Stimulated activated CD8-positive, alpha-beta memory T cell treated with anti-CD3 and anti-CD28 coated beads, Interleukin-7, amount 100 ng/mL, for 4 hours (primary cell): ENCODE measurements around the gene IL16.

Experiments used
- DNase-seq, 2 donors: peaks; one replicate each; pipeline ENCODE4 v3.0.0-alpha.2; 2020; ENCODE audit warnings: low read depth in 2 of 2

Gene IL16

DNA sequence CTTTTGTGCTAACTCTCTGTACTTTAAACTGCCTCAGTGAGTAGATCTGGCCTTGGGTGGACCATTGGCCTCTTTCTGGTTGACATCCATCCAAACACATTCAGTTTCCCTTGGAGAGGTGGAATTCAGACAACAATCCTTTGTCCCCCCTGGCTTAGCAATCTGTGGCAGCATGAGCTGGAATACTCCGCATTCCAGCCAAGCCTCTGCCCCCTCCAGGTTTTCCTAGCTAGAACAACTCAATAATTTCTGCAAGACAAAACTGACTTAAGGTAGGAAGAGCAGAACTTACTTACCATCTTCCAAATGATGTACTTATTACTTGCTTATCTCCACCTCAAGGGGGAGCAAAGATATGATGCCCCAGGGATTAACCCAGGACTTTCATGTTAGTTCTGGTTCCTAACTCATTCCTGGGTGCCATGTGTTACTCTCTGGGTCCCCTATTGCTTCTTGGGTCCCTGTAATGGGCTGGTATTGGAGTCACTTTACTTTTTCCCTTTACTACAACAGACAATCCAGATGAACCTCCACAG lies 21.8 kb upstream of the IL16 start:
- DNase-seq, result no peak

DNA sequence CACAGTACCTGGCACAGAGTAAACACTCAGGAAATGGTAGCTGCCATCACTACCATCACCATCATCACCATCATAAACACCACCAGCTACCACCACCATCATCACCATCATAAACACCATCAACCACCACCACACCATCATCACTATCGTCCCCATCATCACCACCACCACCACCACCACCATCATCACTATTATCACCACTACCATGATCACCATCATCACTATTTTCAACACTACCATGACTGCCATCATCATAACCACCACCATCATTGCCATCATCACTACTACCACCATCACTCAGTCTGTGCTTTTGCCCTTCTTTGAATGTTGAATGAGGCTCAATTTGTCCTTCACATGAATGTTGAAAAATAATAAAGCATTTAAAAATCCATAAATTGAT lies 21.2 kb upstream of the IL16 start:
- no peak for DNase-seq

DNA sequence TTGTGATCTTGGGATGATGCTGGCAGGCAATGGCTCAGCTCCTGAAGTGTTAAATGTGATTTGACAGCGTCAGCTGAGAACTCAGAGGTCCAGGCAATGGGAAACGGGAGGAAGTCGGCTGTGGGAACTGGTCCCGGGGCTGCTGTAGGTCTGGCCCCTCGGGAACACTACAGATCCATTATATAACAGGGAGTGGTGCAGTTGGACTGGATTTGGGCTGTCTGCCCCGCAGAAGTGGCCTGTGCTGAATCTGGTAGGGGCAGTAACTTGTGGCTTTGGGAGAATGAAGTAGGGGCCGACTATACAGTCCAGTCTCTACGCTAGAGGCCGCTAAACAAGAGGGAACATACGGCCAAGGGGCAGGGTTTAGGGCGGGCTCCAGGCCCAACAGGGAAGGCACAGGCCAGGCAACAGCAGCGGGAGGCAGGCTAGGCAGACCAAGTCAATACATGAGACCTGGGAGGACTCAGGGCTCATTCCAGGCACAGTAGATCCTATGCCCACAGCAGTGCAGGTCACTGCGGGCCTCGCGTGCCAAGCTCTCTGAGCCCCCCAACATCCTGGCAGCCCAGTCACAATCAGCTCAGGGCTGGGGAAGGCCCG lies 20.3 kb upstream of the IL16 start:
- DNase-seq, result no peak

DNA sequence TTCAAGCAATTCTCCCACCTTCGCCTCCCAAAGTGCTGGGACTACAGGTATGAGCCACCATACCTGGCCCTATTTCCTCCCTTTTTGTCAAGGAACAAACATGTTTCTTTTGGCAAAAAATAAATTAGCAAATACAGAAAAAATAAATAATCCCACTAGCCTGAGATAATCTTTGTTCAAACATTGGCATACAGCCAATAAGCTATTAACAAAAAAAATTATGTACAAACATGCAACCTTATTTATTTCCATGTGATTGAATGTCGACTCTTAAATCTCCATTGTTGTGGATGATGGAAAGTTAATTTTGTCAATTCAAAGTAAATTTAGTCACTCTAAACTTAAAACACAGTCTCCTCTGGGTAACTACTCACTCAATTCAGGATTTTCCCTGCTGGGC lies 18.3 kb upstream of the IL16 start:
- no peak for DNase-seq

DNA sequence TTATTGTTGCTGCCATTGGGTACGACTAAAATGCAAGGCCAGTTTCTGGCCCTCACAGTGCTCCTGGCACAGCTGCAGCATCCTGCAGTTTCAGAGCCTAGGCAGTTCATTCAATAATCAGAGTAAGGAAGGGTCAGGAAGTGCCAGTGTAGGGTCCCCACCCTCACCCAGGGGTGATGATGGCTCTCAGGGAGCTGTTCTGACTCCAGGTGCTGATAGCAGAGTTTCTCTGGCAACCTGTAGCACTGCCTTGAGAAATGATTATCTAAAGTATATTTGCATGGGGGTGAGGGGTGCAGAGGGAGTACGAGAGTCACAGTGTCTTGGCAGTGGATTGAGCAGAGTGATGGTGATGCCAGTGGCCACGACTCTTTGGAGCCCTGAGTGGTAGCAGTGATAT lies 15.5 kb upstream of the IL16 start:
- no peak for DNase-seq

DNA sequence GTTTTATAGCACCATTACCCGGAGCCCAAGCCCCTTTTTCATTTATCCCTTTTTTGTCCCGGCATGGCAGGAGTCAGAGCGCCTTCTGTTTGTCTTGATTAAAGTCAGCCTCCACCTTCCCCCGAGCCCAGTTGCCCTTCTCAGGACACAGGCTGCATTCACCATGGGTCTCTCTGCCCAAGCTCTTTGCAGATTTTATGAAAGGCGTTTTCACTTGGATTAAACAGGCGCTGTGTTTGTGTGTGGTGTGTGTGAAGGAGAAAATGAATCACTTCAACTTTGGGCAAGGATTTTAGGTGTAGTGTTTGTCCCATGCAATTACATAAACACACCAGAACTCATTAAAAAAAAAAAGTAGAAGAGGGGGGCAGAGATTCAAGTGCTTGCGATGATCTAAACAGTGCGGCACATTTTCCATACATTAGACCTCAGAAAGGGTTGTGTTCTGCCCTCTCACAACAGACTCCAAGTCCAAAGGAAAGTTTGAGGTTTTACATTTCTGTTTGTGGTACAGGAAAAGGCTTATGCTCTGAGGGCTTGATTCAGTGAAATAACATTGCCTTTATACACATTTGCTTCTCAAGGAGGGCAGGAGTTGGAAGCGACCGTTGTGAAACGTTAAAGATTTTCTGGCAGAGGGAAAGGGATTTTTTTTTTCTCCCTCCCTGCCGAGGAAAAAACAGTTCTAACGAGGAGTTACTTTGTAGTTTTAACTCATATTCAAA lies 14.5 kb upstream of the IL16 start:
- DNase-seq, result no peak

DNA sequence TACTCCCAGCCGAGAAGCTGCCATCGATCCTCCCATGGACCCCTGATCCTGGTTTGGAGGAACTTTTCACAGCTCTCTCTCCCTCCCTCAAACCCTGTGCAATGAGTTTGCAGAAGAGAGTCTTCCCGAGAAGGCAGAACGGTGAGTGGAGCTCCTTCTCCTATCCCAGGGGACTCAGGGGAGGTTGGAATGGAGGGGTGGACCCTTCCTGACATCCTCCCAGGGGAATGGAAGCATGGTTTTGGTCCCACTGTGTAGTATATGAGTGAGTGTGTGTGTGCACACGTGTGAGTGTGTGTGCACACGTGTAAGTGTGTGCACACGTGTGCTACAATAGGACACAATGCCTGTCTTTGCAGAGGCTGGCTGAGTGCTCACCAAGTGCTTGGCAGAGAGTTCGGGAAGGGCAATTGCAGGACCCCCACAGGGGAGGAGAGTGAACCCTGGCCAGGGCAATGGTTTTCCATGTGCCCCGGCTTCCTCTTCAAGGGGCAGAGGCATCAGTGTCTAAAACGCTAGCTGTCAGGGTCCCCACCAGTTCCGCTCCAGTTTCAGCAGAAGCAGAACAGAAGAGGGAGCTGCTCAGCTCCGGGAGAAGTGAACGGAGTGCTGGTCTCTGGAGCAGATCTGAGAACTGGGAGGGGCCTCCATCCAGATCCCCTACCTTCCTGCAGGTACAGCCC lies 13.8 kb upstream of the IL16 start:
- DNase-seq, result no peak

DNA sequence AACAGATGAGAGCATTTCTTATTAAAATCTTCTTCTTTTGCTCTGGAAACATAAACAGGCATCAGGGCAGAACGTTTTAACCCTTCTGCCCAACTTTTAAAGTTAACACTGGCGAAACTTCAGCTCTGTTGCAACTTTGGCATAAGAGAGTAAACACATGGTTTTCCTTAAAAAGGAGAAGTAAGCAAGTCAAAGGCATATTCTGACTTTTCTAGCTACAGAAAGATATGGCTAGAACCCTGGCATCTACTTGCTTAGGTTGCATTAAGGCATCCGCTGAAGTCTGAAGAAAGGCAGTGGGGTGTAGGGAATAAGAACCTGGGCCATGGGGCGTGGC lies 13.3 kb upstream of the IL16 start:
- DNase-seq, result no peak

DNA sequence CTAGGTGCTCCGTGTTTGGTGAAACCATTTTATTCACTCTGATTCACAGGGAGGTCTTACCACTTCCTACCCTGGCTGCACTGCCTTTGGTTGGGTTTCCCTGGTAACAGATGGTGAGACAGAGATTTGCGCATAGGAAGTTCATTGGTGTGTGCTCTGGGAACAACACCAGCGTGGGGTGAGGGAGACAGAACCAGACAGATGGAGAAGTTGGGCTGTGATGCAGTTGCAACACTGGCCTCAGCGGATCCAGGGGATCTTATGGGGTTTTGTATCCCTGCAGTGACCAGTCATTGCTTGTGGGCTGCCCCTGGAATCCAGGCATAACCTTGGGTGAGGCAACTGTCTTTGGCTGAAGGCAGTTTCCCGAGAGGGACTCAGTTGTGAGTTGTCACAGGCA lies 12.5 kb upstream of the IL16 start:
- DNase-seq, result no peak

DNA sequence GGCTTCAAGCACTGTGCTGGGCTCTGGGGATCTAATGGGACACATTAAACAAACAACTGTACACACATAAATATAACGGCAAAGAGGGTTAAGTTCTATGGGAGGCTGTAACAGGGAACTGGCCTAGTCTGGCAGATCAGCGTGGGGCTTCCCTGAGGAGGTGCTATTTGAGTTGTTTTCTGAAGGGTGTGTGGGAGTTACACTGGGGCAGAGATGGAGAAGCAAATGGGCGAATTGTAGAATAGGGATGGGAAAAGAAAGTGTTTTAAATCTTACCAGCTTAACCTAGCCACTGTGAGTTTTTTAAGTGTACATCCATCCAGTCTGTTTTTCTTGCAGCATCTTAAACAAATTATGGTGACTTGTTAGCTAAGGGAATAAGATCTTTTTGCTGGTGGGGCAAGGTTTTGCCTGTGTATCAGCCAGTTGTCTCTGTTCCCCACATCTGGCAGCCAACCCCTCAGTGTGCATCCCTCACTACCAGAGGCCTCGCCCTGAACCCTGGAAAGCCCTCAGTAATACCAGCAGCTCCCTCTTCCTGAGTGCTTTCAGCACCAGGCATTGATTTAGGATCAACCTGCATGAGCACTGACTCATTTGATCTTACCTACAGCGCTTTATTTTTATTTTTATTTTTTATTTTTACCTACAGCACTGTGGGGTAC lies 10.9 kb upstream of the IL16 start:
- DNase-seq, result no peak

DNA sequence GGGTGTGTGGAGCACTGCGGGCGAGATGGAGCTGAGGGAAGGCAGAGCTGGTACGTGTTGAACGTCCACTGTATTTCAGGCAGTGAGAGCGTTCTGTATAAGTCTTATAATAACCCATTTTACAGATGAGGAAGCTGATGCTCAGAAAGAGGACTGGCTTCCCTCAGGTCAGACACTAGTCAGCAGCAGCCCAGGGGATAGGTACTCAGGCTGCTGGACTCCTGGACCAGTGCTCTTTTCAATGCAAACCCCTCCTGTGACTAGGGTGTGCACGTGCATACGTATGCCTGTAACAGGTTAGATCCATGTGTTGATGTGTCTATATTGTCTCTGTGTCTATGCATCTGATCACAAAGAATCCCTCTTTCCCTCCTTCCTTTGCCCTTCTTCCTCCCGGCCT lies 8.3 kb upstream of the IL16 start:
- DNase-seq, result no peak

DNA sequence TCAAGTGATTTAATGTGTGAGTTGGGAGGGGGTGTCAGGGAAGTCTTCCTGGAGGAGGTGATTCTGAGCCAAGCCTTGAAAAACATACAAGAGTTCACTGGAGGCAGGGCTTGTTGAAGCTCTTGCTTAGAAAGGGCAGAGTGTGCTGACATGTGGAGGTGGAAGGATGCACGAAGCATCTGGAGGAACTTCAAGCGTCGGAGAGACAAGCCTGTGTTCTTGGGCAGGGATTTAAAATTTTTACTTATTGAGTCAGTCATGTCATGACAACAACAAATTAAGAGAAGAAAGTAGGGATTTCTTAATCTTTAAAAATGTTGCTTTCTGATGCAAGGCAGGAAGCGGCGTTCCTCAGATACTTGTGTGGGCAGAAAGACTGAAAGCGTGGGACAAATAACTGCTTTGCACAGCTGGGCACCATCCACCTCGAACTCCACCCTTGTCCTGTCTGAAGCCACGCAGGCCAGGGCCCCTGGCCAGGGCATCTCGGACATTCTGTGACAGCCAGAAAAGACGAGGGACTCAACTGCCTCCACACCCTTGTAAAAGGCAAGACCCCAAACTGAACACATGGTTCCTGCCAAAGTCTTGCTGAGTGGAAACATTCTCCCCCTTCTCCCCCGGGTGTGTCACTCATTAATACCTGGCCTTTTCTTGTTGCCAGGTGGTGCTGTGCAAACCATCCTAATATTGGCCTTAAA lies 6.9 kb upstream of the IL16 start:
- no peak for DNase-seq

DNA sequence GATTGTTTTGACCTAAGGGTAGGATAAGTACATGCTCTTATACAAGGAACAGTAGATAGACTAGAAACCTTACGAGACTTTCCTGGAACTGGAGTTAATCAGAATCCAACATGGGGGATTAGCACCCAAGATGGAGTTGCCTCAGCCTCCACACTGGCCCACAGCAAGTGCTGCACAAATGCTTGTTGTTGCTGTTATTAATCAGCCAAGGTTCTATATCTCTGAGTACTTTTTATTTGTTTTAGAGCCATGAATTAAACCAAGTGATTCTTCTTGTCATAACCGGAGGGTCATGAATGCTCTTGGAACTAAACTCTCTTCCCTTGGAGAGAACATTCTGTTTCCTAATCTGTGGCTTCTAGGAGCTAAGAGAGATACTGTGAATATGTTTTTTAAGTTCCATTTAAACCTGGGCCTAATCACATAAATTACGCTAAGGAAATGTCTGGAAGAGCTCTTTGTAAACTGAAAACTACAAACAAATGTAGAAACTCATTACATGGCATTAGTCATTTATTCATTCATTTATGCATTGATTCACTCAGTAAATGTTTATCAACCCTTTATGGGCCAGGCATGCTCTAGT lies 5.7 kb upstream of the IL16 start:
- no peak for DNase-seq

DNA sequence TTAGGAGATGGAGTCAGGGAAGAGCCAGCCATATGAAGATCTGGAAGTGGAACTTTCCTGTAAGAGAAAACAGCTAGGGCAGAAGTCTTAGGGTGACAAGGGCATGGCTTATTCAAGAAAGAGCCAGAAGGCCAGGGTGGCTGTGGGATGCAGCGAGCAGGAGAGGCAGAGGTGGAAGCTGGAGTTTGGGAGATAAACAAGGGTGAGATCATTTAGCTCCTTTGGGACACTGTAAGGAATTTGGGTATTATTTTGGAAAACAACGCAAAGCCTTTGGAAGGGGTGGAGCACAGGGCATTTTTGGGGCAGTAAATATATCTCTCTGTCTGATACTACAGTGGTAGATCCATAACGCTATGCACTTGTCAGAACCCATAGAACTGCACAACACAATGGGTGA lies 5.0 kb upstream of the IL16 start:
- DNase-seq, result no peak

DNA sequence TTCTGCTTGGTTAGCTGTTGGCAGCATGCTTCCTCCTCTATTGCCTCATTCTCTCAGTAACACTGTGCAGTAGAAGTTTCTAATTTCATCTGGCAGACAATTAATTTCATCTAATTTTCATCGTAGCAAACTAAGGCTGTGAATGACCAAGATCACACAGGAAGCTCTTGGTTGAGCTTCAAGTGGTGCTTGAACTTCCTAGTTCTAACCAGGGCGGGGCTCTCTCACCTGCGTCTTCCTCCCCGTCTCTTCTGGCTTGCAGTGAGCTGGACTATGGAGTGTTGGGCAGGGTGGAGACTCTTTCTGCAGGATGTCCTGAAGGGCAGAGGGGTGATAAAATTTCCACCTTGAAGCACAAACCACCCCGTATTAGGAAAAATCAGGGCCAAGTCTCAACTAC lies 2.0 kb upstream of the IL16 start:
- no peak for DNase-seq

DNA sequence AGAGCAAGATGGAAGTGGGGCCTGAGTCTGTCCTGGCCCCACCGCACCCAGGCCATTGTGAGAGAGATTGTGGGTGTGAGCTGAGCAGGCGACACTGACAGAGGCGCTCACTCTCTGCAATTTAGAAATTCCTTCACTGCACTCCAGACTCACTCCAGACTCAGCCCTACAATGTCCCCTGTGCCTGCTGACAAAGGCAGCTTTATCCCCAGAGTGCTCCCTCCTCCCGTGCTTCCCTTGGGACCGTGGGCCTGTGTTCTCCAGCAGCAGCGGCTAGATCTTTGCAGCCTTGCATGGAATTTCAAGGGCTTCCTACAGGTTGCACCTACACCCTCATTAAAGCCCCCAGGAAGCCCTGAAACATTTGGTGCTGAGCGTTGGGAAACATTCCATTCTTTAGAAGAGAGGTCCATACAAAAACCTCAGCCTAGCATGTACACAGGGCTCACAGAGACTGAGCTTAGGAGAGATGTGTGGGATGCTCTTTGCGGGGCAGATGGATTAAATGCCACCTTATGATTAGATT lies 1.3 kb upstream of the IL16 start:
- DNase-seq, result no peak

DNA sequence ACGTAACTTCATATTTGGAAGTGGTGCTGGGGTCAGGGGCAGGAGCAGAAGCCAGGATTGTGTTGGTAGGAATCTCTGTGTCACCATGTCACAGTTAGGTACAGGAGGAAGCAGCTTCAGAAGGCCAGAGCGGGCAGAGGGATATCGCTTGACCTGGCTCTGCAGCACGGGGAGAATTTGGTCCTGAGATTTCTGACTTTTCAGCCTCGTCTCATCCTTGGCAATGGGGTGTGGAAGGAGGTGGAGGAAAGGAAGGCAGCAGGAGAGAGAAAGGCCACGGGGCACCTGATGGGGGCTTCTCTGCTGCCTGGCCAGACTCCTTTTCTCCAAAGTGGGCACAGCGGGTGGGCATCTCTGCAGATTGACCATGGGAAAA lies 564 bp downstream of the IL16 start:
- DNase-seq, result no peak

DNA sequence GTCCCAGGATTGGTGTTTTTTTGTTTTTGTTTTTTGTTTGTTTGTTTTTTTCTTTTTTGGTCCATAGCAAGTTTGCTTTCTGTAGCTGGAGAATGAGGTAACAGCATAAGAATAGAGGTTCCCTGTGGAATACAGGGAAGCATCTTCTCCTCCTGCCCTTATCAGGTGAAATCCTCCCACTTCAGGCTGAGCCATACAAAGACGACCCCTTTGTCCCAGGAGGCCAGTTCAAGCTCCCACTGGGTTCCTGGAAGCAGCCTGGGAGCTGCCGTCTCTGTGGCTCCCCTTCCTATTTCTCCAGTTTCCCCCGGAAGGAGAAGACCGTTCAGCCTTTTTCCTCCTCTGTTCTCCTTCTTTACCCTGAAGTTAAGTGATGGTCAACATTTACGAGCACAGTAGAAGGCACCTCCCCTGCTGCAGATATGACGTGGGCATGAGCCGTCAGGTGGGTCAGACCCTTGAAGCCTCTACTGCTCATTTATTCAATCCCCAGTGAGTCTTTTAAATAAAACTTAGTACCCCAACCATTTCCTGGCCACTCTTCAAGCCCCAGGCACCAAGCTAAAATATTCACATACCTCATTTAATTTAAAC lies 1.1 kb downstream of the IL16 start:
- DNase-seq, result no peak

DNA sequence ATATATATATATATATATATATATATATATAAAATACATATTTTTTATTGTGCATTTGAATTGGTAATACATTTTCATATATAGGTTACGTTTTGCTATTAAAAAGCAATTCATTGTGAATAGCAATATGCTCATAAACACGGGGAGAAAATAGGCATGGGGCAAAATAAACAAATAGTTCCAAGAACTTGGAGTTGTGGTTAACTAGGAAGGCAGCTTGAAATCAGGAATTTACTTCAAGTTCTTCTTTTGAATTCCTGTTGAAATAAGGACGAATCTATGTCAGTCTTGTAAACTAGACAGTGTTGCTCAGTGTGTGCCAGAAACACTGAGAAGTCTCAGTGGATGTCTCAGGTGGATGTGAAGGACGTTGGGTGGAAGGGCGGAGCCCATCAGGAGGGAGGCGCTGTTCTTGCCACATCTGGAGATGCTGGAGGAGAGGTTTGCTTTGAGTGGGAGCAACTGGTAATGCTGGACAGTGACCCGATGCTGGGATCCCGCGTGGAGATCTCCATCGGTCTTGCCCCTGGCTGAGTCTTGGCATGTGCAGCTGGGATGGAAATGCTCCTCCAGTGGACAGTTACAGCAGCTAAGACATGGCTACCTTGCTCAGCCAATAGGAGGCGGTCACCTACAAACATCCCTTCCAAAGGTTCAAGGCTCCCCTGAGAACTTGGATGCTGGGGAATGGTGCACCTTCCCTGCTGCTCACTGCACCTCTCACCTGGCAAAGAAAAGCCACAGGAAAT lies 2.5 kb downstream of the IL16 start:
- no peak for DNase-seq

DNA sequence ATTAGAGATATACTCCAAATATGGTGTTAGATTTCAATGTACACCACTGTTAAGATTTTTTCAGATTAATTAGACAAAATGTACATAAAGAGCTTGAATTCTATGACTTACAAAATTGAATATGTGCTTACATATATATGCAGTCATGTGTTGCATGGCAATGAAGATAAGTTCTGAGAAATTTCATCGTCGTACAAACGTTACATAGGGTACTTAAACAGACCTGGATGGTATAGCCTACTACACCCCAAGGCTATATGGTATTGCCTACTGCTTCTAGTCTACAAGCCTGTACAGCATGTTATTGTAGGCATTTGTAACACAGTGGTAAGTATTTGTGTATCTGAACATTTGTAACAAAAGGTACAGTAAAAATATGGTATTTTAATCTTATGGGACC lies 9.3 kb downstream of the IL16 start:
- no peak for DNase-seq
